NB4 (cell line): Measurements from ENCODE around the gene SEPTIN5.

Source experiments
- DNase-seq: peaks from one replicate; pipeline ENCODE4 v3.0.0; 2010; ENCODE audit warnings: low read depth
- H3K4me3 ChIP-seq: one replicate; pipeline ENCODE4 v1.5.1; 2011; ENCODE audit warnings: mild to moderate bottlenecking, low read depth, low read length, moderate library complexity
- MYC ChIP-seq: IDR thresholded peaks from 2 replicates; pipeline ENCODE4 v1.6.1; 2011; ENCODE audit warnings: low read depth, low read length
- POLR2A ChIP-seq: IDR thresholded peaks from 2 replicates; pipeline ENCODE4 v1.6.1; 2011; ENCODE audit warnings: mild to moderate bottlenecking; ENCODE audit not compliant: insufficient read length; ENCODE audit errors: extremely low read depth
- TF ChIP-seq, protein P1 (sequence below): IDR thresholded peaks from 2 replicates; pipeline ENCODE4 v1.6.1; 2011; ENCODE audit warnings: low read depth, low read length
- TF ChIP-seq, protein P2 (sequence below): IDR thresholded peaks from one replicate; pipeline ENCODE4 v1.5.1; 2012; ENCODE audit warnings: low read depth, low read length

The SEPTIN5 gene

DNA sequence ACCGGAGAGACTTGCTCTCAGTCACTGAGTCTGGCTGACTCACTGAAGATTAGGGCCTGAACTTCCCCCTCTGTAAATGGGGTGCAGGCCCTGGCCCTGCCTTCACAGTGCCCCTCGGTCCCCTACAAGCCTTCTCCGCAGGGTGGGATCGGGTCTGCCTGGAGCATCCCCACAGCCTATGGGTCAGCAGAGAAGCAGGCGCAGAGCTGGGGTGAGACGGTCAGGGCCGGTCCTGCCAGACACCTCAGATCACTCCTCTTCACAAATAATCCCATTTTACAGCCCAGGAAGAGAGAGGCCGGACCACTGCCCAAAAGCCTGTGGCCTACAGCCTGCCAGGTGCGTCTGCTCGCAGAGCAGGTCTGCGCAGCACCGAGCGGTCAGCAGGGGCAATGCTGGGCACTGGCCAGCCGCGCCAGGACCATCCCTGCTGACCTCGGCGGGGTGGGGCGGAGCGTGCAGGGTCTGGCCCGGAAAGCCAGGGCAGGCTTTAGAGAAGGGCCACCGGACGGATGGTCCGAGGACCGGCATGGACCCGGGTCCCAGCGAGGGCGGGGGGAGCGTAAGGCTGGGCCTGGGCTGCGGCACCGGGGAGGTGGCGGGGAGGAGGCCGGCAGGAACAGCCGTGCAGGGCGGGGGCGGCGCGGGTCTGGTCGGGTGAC lies 522 bp upstream of the SEPTIN5 start:
- H3K4me3 ChIP-seq, result no peak overlapping the region
- no peak for TF ChIP-seq POLR2A
- no peak for TF ChIP-seq MYC
- TF ChIP-seq, protein P1, sequence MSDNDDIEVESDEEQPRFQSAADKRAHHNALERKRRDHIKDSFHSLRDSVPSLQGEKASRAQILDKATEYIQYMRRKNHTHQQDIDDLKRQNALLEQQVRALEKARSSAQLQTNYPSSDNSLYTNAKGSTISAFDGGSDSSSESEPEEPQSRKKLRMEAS, result no peak
- TF ChIP-seq, protein P2, sequence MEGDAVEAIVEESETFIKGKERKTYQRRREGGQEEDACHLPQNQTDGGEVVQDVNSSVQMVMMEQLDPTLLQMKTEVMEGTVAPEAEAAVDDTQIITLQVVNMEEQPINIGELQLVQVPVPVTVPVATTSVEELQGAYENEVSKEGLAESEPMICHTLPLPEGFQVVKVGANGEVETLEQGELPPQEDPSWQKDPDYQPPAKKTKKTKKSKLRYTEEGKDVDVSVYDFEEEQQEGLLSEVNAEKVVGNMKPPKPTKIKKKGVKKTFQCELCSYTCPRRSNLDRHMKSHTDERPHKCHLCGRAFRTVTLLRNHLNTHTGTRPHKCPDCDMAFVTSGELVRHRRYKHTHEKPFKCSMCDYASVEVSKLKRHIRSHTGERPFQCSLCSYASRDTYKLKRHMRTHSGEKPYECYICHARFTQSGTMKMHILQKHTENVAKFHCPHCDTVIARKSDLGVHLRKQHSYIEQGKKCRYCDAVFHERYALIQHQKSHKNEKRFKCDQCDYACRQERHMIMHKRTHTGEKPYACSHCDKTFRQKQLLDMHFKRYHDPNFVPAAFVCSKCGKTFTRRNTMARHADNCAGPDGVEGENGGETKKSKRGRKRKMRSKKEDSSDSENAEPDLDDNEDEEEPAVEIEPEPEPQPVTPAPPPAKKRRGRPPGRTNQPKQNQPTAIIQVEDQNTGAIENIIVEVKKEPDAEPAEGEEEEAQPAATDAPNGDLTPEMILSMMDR, result no peak
- DNase-seq, result no peak

DNA sequence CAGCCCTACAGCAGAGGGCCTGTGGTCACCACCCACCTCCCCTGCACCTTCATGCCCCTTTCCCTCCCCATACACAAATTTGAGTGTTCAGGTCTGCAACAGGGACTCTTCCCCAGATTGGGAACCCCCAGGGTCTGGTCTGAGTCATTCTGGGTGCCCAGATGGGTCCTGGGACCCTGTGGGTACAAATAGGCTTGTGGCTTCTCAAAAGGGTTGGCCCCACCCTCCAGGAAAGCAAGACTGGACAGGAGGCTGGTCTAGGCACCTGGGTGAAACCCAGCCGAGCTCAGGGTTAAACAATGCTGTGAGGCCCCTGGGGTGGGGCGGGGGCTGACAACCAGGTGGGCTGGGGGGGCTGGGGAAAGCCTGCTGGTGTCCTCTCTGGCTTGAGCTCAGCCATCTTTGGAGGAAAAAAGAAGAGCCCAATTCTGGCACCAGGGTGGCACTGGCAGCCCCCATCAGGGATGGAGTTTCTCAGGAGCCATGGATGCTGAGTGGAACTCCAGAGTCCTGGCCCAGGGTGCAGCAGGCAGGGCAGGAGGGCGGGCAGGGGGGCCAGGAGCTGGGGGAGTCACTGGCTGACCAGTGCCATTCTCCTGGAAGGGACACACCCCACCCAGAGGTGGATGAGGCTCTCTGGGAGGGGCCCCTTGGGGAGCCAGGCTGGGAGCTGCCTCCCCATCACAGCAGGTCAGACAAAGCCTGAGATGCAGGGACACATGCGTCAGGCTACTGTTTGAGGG lies 1.1 kb downstream of the SEPTIN5 start:
- TF ChIP-seq, protein P1, result no peak
- TF ChIP-seq, protein P2, result no peak
- TF ChIP-seq MYC (no peak), POLR2A (no peak)
- no peak overlapping the region for H3K4me3 ChIP-seq
- DNase-seq, result no peak

DNA sequence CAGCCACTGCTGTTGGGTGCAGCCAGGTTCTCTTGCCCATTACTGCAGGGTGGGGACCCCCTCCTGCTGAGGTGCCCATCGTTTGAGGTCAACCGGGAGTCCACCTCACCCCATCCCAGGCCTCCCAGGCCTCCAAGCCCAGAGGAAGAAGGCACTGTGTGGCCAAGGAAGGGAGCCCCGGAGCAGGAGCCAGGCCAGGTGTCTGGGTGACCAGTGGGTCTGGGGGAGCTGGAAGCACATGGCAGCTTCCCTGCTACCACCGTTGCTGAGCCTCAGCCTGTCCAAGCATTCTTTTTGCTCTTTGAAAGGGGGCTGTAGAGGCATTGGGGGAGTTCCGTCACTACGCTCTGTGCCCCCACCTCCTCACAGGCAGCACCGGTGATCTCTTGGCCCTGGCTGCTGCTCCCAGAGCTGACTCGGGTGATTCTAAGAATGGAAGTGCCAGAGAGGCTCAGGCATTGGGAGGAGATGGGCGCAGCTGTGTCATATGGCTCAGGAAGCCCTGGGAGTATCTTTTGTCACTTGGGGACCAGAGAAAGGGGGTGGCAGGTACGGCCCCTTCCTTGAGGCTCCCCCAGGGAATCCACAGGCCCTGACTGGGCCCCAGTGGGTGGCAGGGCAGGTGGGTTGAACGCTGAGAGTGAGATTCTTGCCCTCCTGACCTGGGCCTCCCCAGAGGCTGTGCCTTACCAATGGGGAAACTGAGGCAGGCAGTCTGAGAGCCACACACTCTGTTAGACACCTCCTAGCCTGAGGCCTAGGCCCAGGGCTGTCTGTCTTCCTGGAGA lies 1.9 kb downstream of the SEPTIN5 start:
- no peak overlapping the region for H3K4me3 ChIP-seq
- DNase-seq, result no peak
- TF ChIP-seq, protein P1, result no peak
- TF ChIP-seq, protein P2, result no peak
- no peak for TF ChIP-seq MYC
- no peak for TF ChIP-seq POLR2A

DNA sequence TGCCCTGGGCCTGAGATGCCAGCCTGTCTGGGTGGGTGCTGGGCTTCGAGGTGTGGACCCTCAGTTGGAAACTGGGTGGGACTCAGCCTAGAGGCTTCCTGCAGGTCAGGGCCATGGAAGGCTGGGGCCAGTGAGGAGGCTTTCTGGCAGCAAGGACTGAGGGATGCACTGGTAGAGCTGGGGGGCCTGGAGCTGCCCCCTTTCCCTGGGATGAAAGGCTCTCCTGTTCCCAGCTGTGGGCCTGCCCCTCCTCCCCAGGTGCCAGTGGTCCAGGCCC lies 2.5 kb downstream of the SEPTIN5 start:
- DNase-seq, result no peak
- H3K4me3 ChIP-seq, result no peak overlapping the region
- TF ChIP-seq, protein P2, result no peak
- no peak for TF ChIP-seq MYC
- TF ChIP-seq, protein P1, result no peak
- TF ChIP-seq POLR2A, result no peak

DNA sequence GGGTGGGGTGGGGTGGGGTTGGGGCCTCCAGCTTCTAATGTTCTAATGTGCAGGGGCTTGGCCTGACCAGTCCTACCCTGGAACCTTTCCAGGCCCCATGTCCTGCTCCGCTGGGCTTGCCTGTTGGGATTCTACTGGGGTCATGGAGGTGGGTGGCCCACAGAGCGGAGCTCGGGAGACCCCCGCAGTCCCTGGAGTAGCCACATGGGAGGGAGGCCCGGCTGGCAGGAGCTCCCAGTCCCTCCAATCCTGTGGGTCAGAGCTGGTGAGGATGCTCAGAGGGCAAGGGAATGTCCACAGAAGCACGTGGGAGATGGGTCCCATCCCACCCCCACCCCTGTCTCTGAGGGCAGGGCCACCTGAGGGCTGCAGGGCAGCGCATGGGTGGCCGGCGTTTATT lies 2.9 kb downstream of the SEPTIN5 start:
- no peak for DNase-seq
- TF ChIP-seq, protein P2, result no peak
- no peak for TF ChIP-seq MYC
- TF ChIP-seq POLR2A, result no peak
- TF ChIP-seq, protein P1, result no peak

More for the DNA sequence above, 2.9 kb downstream of the SEPTIN5 start:
- H3K4me3 ChIP-seq, result no peak overlapping the region
